Osteocyte (in vitro differentiated cells): ENCODE measurements around the gene KCNH1. TPM values are rescaled to one million over a fixed set of nuclear protein-coding genes. Genes with fewer than 3 reads are reported as not detected.

Source experiments
- DNase-seq: peaks from one replicate; pipeline ENCODE4 v3.0.0; 2021; ENCODE audit warnings: mixed read lengths; ENCODE audit not compliant: unreplicated experiment; ENCODE audit errors: extremely low spot score
- H3K27ac Mint-ChIP-seq: one replicate; pipeline ENCODE4 v1.8.0; 2021; ENCODE audit warnings: mild to moderate bottlenecking, mixed read lengths; ENCODE audit not compliant: unreplicated experiment
- H3K27me3 Mint-ChIP-seq: one replicate; pipeline ENCODE4 v1.8.0; 2021; ENCODE audit warnings: mixed read lengths; ENCODE audit not compliant: unreplicated experiment
- H3K36me3 Mint-ChIP-seq: one replicate; pipeline ENCODE4 v1.8.0; 2021; ENCODE audit warnings: mixed read lengths; ENCODE audit not compliant: unreplicated experiment
- H3K4me1 Mint-ChIP-seq: one replicate; pipeline ENCODE4 v1.8.0; 2021; ENCODE audit warnings: mixed read lengths; ENCODE audit not compliant: unreplicated experiment
- H3K4me3 Mint-ChIP-seq: one replicate; pipeline ENCODE4 v1.8.0; 2021; ENCODE audit warnings: mild to moderate bottlenecking, moderate library complexity, mixed read lengths; ENCODE audit not compliant: unreplicated experiment
- H3K9me3 Mint-ChIP-seq: one replicate; pipeline ENCODE4 v1.8.0; 2021; ENCODE audit warnings: mixed read lengths; ENCODE audit not compliant: unreplicated experiment
- CTCF ChIP-seq: fragments of 200-600 bp; sonication (generic); IDR thresholded peaks from 2 replicates; pipeline ENCODE4 v1.5.0; 2021; ENCODE audit warnings: antibody characterized with exemption, mild to moderate bottlenecking, moderate library complexity
- total RNA-seq: library from RNA; stranded (reverse); gene quantifications from 2 replicates; pipeline ENCODE4 v1.2.1, GENCODE V29; 2021

The KCNH1 gene
- total RNA-seq, 1 donor from 2014 or later = 7.3 TPM

DNA sequence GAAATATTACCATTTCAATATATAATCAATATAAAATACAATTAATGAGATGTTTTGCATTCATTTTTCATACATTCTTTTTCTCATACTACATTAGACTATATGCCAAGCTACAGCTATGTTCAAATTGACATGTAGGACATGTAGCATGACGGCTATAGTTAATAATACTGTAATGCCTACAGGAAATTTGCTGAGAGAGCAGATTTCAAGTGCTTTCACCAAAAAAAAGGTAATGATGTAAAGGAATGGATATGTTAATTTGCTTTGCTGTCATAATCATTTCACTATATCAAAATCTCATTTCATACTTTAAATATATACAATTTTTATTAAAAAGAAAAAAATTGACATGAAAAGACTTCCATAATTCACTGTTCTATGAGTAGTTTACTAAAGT lies 215.1 kb downstream of the KCNH1 start:
- TF ChIP-seq CTCF = no peak
- no peaks in the 10 kb centered on the region for H3K27me3 Mint-ChIP-seq
- no peak overlapping the region for H3K27ac Mint-ChIP-seq
- H3K36me3 Mint-ChIP-seq = no peaks in the 10 kb centered on the region
- no peak for DNase-seq
- no peaks in the 10 kb centered on the region for H3K9me3 Mint-ChIP-seq
- no peak overlapping the region for H3K4me3 Mint-ChIP-seq
- H3K4me1 Mint-ChIP-seq = peaks cover 12% of the 10 kb centered on the region

- H3K4me1 Mint-ChIP-seq = peaks cover 7% of the 10 kb centered on the region
- no peaks in the 10 kb centered on the region for H3K9me3 Mint-ChIP-seq
- no peak overlapping the region for H3K27ac Mint-ChIP-seq
- no peaks in the 10 kb centered on the region for H3K27me3 Mint-ChIP-seq
- no peak for TF ChIP-seq CTCF
- H3K36me3 Mint-ChIP-seq = peaks cover 2% of the 10 kb centered on the region
- DNase-seq = no peak
- no peak overlapping the region for H3K4me3 Mint-ChIP-seq
These were observed 216.3 kb downstream of the KCNH1 start for GRCh38 chr1:210917560-210918169.

GRCh38 chr1:210916548-210916947 lies 217.4 kb downstream of the KCNH1 start:
- no peak for TF ChIP-seq CTCF
- Mint-ChIP-seq H3K9me3 (no peaks in the 10 kb centered on the region), H3K4me1 (peaks cover 4% of the 10 kb centered on the region), H3K27ac (no peak overlapping the region), H3K4me3 (no peak overlapping the region), H3K36me3 (peaks cover 2% of the 10 kb centered on the region), H3K27me3 (no peaks in the 10 kb centered on the region)
- DNase-seq = no peak

GRCh38 chr1:210915890-210916507 lies 217.9 kb downstream of the KCNH1 start:
- H3K36me3 Mint-ChIP-seq = peaks cover 2% of the 10 kb centered on the region
- H3K4me1 Mint-ChIP-seq = no peaks in the 10 kb centered on the region
- no peaks in the 10 kb centered on the region for H3K9me3 Mint-ChIP-seq
- DNase-seq = no peak
- no peak for TF ChIP-seq CTCF
- H3K27me3 Mint-ChIP-seq = no peaks in the 10 kb centered on the region
- no peak overlapping the region for H3K4me3 Mint-ChIP-seq
- H3K27ac Mint-ChIP-seq = no peak overlapping the region

DNA sequence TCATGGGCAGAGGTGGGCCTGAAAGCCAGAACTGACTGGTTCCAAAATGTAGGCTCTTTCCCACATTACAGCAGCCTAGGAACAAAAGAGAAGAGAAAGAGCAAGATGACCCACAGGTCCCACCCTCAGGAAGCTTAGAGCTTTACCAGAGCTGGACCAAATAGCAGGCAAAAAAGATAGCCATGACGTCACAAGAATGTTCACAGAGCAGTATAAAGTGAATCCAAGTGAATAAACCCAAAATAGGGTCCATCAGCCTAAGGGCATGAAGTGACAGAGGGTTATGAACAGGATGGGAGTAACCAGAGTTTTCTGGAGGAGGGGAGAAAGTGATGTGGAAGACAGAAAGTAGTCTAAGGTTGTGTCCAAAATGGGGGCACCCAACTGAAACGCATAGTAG lies 221.2 kb downstream of the KCNH1 start:
- Mint-ChIP-seq H3K27me3 (no peaks in the 10 kb centered on the region), H3K4me3 (no peak overlapping the region), H3K4me1 (no peaks in the 10 kb centered on the region), H3K36me3 (peaks cover 2% of the 10 kb centered on the region), H3K27ac (no peak overlapping the region), H3K9me3 (no peaks in the 10 kb centered on the region)
- no peak for TF ChIP-seq CTCF
- no peak for DNase-seq
